IMR-90 (cell line): ENCODE data around the gene CDCP1. TPM values are rescaled to one million over a fixed set of nuclear protein-coding genes. Genes with fewer than 3 reads are reported as not detected.

Experiments used
- ATAC-seq: fragments of 200-7000 bp; cut with Tn5 transposase; 2 replicates; pipeline ENCODE4 v1.9.1; 2020; ENCODE audit warnings: low read depth, mild to moderate bottlenecking, moderate library complexity
- BruUV-seq: library from RNA; stranded (reverse); fragments of 400-500 nt; replicated peaks from 2 replicates; lab custom pipeline; 2021; lab: Mats Ljungman, UMichigan
- CTCF ChIA-PET: fragments of 300-600 bp; formaldehyde crosslinking; extraction: SDS; loops from one replicate; lab custom pipeline; 2021; ENCODE audit warnings: antibody characterized with exemption; lab: Yijun Ruan, JAX
- POLR2A ChIA-PET: fragments of 300-600 bp; sonication (Branson Sonifier 250); formaldehyde crosslinking; loops from one replicate; lab custom pipeline; 2022; ENCODE audit warnings: antibody characterized with exemption; ENCODE audit not compliant: unreplicated experiment; lab: Charles Lee
- DNase-seq: peaks from one replicate; pipeline ENCODE4 v3.0.0; 2013
- H2AFZ ChIP-seq: replicated peaks from 2 replicates; pipeline ENCODE3; 2013; ENCODE audit warnings: low read length, mild to moderate bottlenecking; ENCODE audit not compliant: poor library complexity
- H2AK5ac ChIP-seq: 2 replicates; pipeline ENCODE4 v1.6.1; 2013; ENCODE audit warnings: low read depth, low read length, inconsistent platforms
- H2AK9ac ChIP-seq: replicated peaks from 2 replicates; pipeline ENCODE3; 2013; ENCODE audit warnings: mild to moderate bottlenecking, low read depth, low read length, moderate library complexity; ENCODE audit not compliant: poor library complexity
- H2BK120ac ChIP-seq: 2 replicates; pipeline ENCODE4 v1.6.1; 2013; ENCODE audit warnings: low read depth, low read length, inconsistent platforms
- H2BK15ac ChIP-seq: 3 replicates; pipeline ENCODE4 v1.6.1; 2013; ENCODE audit warnings: low read depth, low read length, inconsistent platforms
- H2BK20ac ChIP-seq: 2 replicates; pipeline ENCODE4 v1.6.1; 2013; ENCODE audit warnings: low read depth, mild to moderate bottlenecking, inconsistent platforms, low read length, moderate library complexity
- H2BK5ac ChIP-seq: 2 replicates; pipeline ENCODE4 v1.6.1; 2013; ENCODE audit warnings: mild to moderate bottlenecking, low read depth, low read length, inconsistent platforms; ENCODE audit not compliant: poor library complexity, severe bottlenecking
- H3K14ac ChIP-seq: replicated peaks from 2 replicates; pipeline ENCODE4 v1.6.1; 2013; ENCODE audit warnings: low read depth, low read length, inconsistent platforms
- H3K18ac ChIP-seq: 2 replicates; pipeline ENCODE4 v1.6.1; 2013; ENCODE audit warnings: low read depth, low read length, control low read depth
- H3K23ac ChIP-seq: 2 replicates; pipeline ENCODE4 v1.6.1; 2013; ENCODE audit warnings: low read depth, low read length, inconsistent platforms
- H3K27ac ChIP-seq: 2 replicates; pipeline ENCODE4 v1.5.1; 2013; ENCODE audit warnings: mild to moderate bottlenecking, control low read depth, low read length; ENCODE audit not compliant: insufficient read depth
- H3K27me3 ChIP-seq: 2 replicates; pipeline ENCODE4 v1.6.1; 2013; ENCODE audit warnings: low read length; ENCODE audit not compliant: control insufficient read depth, insufficient read depth
- H3K36me3 ChIP-seq: 2 replicates; pipeline ENCODE4 v1.6.1; 2013; ENCODE audit warnings: low read length, mixed read lengths; ENCODE audit not compliant: control insufficient read depth, insufficient read depth
- H3K4ac ChIP-seq: 2 replicates; pipeline ENCODE4 v1.6.1; 2013; ENCODE audit warnings: low read depth, low read length, inconsistent platforms
- H3K4me1 ChIP-seq: 2 replicates; pipeline ENCODE4 v1.6.1; 2013; ENCODE audit warnings: low read length, mixed read lengths; ENCODE audit not compliant: control insufficient read depth, insufficient read depth
- H3K4me2 ChIP-seq: 2 replicates; pipeline ENCODE4 v1.6.1; 2013; ENCODE audit warnings: low read depth, mild to moderate bottlenecking, control low read depth, low read length, moderate library complexity
- H3K4me3 ChIP-seq: 2 replicates; pipeline ENCODE4 v1.5.1; 2013; ENCODE audit warnings: low read depth, mild to moderate bottlenecking, control low read depth, low read length, moderate library complexity; ENCODE audit not compliant: insufficient read depth
- H3K56ac ChIP-seq: 2 replicates; pipeline ENCODE4 v1.6.1; 2013; ENCODE audit warnings: low read length, inconsistent platforms; ENCODE audit not compliant: insufficient read depth; ENCODE audit errors: extremely low read depth
- H3K79me1 ChIP-seq, 2 experiments: 2 replicates each; pipeline ENCODE4 v1.6.1; 2013; ENCODE audit warnings: low read length in 2 of 2, inconsistent platforms in 1 of 2, low read depth in 1 of 2
- H3K9ac ChIP-seq: 2 replicates; pipeline ENCODE4 v1.6.1; 2013; ENCODE audit warnings: low read depth, low read length, control low read depth
- H3K9me1 ChIP-seq: 2 replicates; pipeline ENCODE4 v1.6.1; 2013; ENCODE audit warnings: low read length, inconsistent platforms; ENCODE audit not compliant: insufficient read depth
- H3K9me3 ChIP-seq: 2 replicates; pipeline ENCODE4 v1.6.1; 2013; ENCODE audit warnings: low read length; ENCODE audit not compliant: control insufficient read depth, insufficient read depth
- H4K20me1 ChIP-seq: 2 replicates; pipeline ENCODE4 v1.6.1; 2013; ENCODE audit warnings: low read length, inconsistent platforms; ENCODE audit not compliant: insufficient read depth
- H4K5ac ChIP-seq: 2 replicates; pipeline ENCODE4 v1.6.1; 2013; ENCODE audit warnings: mild to moderate bottlenecking, low read depth, low read length, control low read depth
- H4K8ac ChIP-seq, 2 experiments: 2 replicates each; pipeline ENCODE4 v1.6.1; 2013; ENCODE audit warnings: low read depth in 2 of 2, low read length in 2 of 2, control low read depth in 1 of 2, inconsistent platforms in 1 of 2
- H4K91ac ChIP-seq: 2 replicates; pipeline ENCODE4 v1.6.1; 2013; ENCODE audit warnings: low read depth, low read length, inconsistent platforms; ENCODE audit not compliant: insufficient read depth
- BHLHE40 ChIP-seq: fragments of 150-350 bp; IDR thresholded peaks from 2 replicates; pipeline ENCODE4 v1.6.1; 2016; ENCODE audit warnings: mild to moderate bottlenecking, low read depth, low read length
- CEBPB ChIP-seq: IDR thresholded peaks from 2 replicates; pipeline ENCODE4 v1.6.1; 2012; ENCODE audit warnings: low read depth, low read length, improper control_type of control experiment
- FOS ChIP-seq: fragments of 150-350 bp; IDR thresholded peaks from 2 replicates; pipeline ENCODE4 v1.6.1; 2016; ENCODE audit warnings: low read depth, low read length
- MAFK ChIP-seq: IDR thresholded peaks from 2 replicates; pipeline ENCODE4 v1.6.1; 2012; ENCODE audit warnings: low read depth, low read length, improper control_type of control experiment
- MAZ ChIP-seq: IDR thresholded peaks from 2 replicates; pipeline ENCODE4 v1.6.1; 2012; ENCODE audit warnings: low read depth, mild to moderate bottlenecking, low read length, improper control_type of control experiment, moderate library complexity, borderline replicate concordance
- RAD21 ChIP-seq: IDR thresholded peaks from 2 replicates; pipeline ENCODE4 v1.6.1; 2012; ENCODE audit warnings: low read length, improper control_type of control experiment
- RCOR1 ChIP-seq: IDR thresholded peaks from 2 replicates; pipeline ENCODE4 v1.6.1; 2012; ENCODE audit warnings: mild to moderate bottlenecking, low read length, improper control_type of control experiment; ENCODE audit not compliant: insufficient replicate concordance
- WGBS, 2 experiments: methylation state at CpG; one replicate each; pipeline versions ENCODE4 v1.1.5 to v1.1.7; 2013; ENCODE audit warnings: missing lambda C conversion rate in 2 of 2; ENCODE audit not compliant: insufficient read length in 1 of 2; ENCODE audit errors: extremely low coverage in 2 of 2; 5-methylcytosine and 5-hydroxymethylcytosine counted together
- dilution Hi-C: fragments of 300-500 bp; cut with HindIII; formaldehyde crosslinking; loops from one replicate; pipeline ENCODE4 v1.14.3; 2018; ENCODE audit warnings: low sequenced_read_pairs; ENCODE audit not compliant: unreplicated experiment
- in situ Hi-C: fragments of 300-500 bp; cut with MboI; formaldehyde crosslinking; loops from 3 replicates; pipeline ENCODE4 v1.14.3; 2019; ENCODE audit warnings: low sequenced_read_pairs, inconsistent platforms, mixed read lengths
- intact Hi-C: fragments of 100-400 bp; cut with micrococcal nuclease; formaldehyde crosslinking; loops from 2 replicates; pipeline ENCODE4 v1.10.0; 2022
- polyA plus RNA-seq, 3 experiments: library from polyadenylated mRNA; depleted of rRNA; stranded (reverse); fragments of >200 nt; gene quantifications; 2 replicates each; pipeline ENCODE4 v1.2.3, GENCODE V29; 2012; ENCODE audit warnings: low replicate concordance in 1 of 3
- total RNA-seq: library from RNA; depleted of rRNA; stranded (reverse); fragments of >200 nt; gene quantifications from 2 replicates; pipeline ENCODE4 v1.2.3, GENCODE V29; 2012
- TF ChIP-seq, protein P1 (sequence below): conservative IDR thresholded peaks from 2 replicates; pipeline ENCODE4 v1.5.1; 2012; ENCODE audit warnings: mild to moderate bottlenecking, low read depth, low read length, improper control_type of control experiment

CDCP1 gene
- total and polyA plus RNA-seq, 2 of the 4 experiments (the other 2 are of a cell fraction): 2.5 to 3.8 TPM

DNA sequence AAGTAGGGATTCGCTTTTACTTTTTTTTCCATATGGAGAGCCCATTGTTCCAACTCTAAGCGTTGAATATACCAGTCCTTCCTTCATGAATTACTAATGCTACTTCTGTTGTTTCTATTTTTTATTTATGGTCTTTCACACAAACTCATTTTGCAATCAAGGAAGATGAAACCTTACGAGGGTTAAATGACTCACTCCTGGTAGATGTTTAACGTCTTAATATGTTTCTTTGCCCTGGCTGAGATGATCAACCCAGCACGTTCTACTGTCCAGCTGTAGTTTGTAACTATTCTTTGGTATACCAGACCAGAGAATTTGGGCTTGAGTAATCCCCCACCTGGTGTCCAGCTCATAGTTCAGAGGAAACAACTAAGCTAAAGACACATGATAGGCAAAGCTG, 23.1 kb downstream of the CDCP1 start:
- H2BK120ac ChIP-seq: peak overlapping the region; percentile 97
- H3K14ac ChIP-seq: peak overlapping the region; percentile 92
- intact Hi-C loops: loop anchor here (5.0 kb wide), 3 partner anchors 66 to 99 kb away; no protein-coding TSS in a partner anchor
- peak overlapping the region; percentile 82 to 93 for H4K8ac ChIP-seq
- no TSS peak for BruUV-seq
- dilution Hi-C loops: no loop called here
- in situ Hi-C loops: loop anchor here (5.0 kb wide), 1 partner anchor 66 kb away; no protein-coding TSS in a partner anchor
- H3K4me2 ChIP-seq: peak overlapping the region; percentile 36; the same call in 1 of the 2 replicates
- H2AK5ac ChIP-seq: peak overlapping the region; percentile 59; the same call in 1 of the 2 replicates
- WGBS, 2 experiments: no CpG with 5 or more reads among the region's 5 CpGs
- H2BK15ac ChIP-seq: peak overlapping the region; percentile 68
- peak; percentile 68 for ATAC-seq
- H3K36me3 ChIP-seq: no peaks in the 10 kb centered on the region
- no peaks in the 10 kb centered on the region for H4K20me1 ChIP-seq
- peak overlapping the region; percentile 94 for H4K91ac ChIP-seq
- peaks cover 22 to 37% of the 10 kb centered on the region in 2 experiments for H3K79me1 ChIP-seq
- peak overlapping the region; percentile 100 for H2BK20ac ChIP-seq
- H3K4me1 ChIP-seq: peaks cover 42% of the 10 kb centered on the region
- DNase-seq: peak; percentile 98
- H3K18ac ChIP-seq: peak overlapping the region; percentile 95
- TF ChIP-seq CEBPB: peak; percentile 96
- peak; percentile 97 for TF ChIP-seq BHLHE40
- TF ChIP-seq MAZ: no peak
- peak; percentile 40 for TF ChIP-seq RCOR1
- TF ChIP-seq MAFK: no peak
- TF ChIP-seq, protein P1, sequence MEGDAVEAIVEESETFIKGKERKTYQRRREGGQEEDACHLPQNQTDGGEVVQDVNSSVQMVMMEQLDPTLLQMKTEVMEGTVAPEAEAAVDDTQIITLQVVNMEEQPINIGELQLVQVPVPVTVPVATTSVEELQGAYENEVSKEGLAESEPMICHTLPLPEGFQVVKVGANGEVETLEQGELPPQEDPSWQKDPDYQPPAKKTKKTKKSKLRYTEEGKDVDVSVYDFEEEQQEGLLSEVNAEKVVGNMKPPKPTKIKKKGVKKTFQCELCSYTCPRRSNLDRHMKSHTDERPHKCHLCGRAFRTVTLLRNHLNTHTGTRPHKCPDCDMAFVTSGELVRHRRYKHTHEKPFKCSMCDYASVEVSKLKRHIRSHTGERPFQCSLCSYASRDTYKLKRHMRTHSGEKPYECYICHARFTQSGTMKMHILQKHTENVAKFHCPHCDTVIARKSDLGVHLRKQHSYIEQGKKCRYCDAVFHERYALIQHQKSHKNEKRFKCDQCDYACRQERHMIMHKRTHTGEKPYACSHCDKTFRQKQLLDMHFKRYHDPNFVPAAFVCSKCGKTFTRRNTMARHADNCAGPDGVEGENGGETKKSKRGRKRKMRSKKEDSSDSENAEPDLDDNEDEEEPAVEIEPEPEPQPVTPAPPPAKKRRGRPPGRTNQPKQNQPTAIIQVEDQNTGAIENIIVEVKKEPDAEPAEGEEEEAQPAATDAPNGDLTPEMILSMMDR: 0 out of 2 replicates have a peak, but pooled peaks have one; percentile 6
- peak; percentile 6; the same call in 1 of the 2 replicates for TF ChIP-seq RAD21
- TF ChIP-seq FOS: peak; percentile 89
- peak overlapping the region; percentile 93; the same call in 1 of the 2 replicates for H4K5ac ChIP-seq
- POLR2A ChIA-PET: interaction anchor here (0.9 to 1.5 kb wide), 4 partner anchors 13 to 87 kb away, joined by 3 to 6 read pairs (median 4); no protein-coding TSS in a partner anchor
- H3K9me3 ChIP-seq: no peaks in the 10 kb centered on the region
- H3K56ac ChIP-seq: peak overlapping the region; percentile 92
- no peak overlapping the region for H3K4me3 ChIP-seq
- no peaks in the 10 kb centered on the region for H3K27me3 ChIP-seq
- peak overlapping the region; percentile 93; the same call in 1 of the 2 replicates for H3K4ac ChIP-seq
- H3K23ac ChIP-seq: peak overlapping the region; percentile 83
- H2BK5ac ChIP-seq: peak overlapping the region; percentile 100
- no peak overlapping the region; the same call in 1 of the 2 replicates for H3K9ac ChIP-seq
- CTCF ChIA-PET: interaction anchor here (0.8 to 1.2 kb wide), 3 partner anchors 15 to 87 kb away, joined by 4 to 5 read pairs (median 5); no protein-coding TSS in a partner anchor
- peaks cover 17% of the 10 kb centered on the region for H3K9me1 ChIP-seq
- H3K27ac ChIP-seq: peak overlapping the region; percentile 95; the same call in 1 of the 2 replicates
- H2AK9ac ChIP-seq: no peak overlapping the region
- H2AFZ ChIP-seq: no peak overlapping the region
